ENCODE measurements around the gene ARID1B. TPM values are rescaled to one million over a fixed set of nuclear protein-coding genes. Genes with fewer than 3 reads are reported as not detected.

ARID1B gene
- total RNA-seq, 1 donor from 2014 or later: 97.2 TPM

DNA sequence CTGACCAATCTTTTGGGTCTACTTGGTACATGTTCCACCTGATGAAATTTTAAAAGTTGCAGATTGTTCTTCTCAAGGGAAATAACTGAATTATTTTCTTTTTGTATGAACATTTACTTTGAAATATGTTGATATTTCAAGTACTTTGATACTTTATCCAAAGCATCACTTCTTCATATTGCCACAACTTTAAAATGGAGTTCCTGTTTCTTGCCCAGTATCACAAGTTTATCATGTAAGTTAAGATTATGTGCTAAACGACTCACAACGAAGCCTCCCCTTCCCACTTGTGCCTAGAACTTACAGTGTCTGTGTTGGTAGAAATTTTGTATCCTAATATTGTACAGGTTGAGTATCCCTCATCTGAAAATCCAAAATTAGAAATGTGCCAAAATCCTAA is 108.4 kb downstream of the ARID1B start:
- H3K4me1 Mint-ChIP-seq (ENCODE audit: unreplicated experiment): peaks cover 66% of the 10 kb centered on the region
- no peak overlapping the region for H3K4me3 Mint-ChIP-seq
- no peak for TF ChIP-seq CTCF (conservative IDR thresholded peaks at IDR 0.05)
- no peaks in the 10 kb centered on the region for H3K36me3 Mint-ChIP-seq
- no peaks in the 10 kb centered on the region for H3K9me3 Mint-ChIP-seq
- no peaks in the 10 kb centered on the region for H3K27me3 Mint-ChIP-seq
- no peak overlapping the region for H3K27ac Mint-ChIP-seq
- DNase-seq (ENCODE audit: extremely low spot score, unreplicated experiment): no peak

- Mint-ChIP-seq H3K9me3 (no peaks in the 10 kb centered on the region), H3K27me3 (no peaks in the 10 kb centered on the region), H3K4me1 (ENCODE audit: unreplicated experiment) (peaks cover 68% of the 10 kb centered on the region), H3K27ac (no peak overlapping the region), H3K36me3 (no peaks in the 10 kb centered on the region), H3K4me3 (no peak overlapping the region)
- DNase-seq (ENCODE audit: extremely low spot score, unreplicated experiment): no peak
- no peak for TF ChIP-seq CTCF (conservative IDR thresholded peaks at IDR 0.05)
Measured at GRCh38 chr6:156886409-156886808, 109.2 kb downstream of the ARID1B start.

DNA sequence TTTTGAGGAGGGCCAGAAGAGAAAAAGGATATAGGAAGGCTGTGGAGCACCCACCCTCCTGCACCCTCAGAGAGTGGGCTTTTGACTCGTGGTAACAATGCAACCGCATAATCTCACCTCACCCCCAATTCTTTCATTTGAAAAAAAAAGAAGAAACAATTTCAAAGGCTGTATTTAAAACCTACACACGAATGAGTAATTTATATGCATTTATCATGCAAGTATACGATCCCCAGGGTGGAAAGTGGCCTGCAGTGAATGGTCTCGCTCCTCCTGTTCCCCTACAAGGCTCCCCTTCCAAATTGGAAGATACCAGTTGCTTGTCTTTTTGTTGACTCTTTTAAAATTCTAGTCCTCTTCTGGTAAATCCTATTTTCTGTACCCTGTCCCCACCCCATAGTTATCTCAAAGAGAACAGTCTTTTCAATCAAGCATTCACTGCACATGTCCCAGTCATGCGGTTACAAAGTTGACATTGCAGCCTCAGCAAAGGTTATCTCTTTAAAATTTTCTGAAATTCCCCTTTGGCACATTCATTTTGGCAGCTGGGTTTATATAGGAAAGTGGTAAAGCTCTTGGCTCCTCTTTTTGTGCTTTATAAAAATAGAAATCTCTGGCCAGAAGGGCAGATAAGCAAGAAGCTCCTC is 110.6 kb downstream of the ARID1B start:
- Mint-ChIP-seq H3K4me3 (no peak overlapping the region), H3K9me3 (no peaks in the 10 kb centered on the region), H3K36me3 (no peaks in the 10 kb centered on the region), H3K27me3 (no peaks in the 10 kb centered on the region), H3K4me1 (ENCODE audit: unreplicated experiment) (peaks cover 57% of the 10 kb centered on the region), H3K27ac (no peak overlapping the region)
- TF ChIP-seq CTCF (conservative IDR thresholded peaks at IDR 0.05): no peak
- DNase-seq (ENCODE audit: extremely low spot score, unreplicated experiment): no peak

GRCh38 chr6:156889469-156889868 is 112.3 kb downstream of the ARID1B start:
- DNase-seq (ENCODE audit: extremely low spot score, unreplicated experiment): no peak
- H3K9me3 Mint-ChIP-seq: no peaks in the 10 kb centered on the region
- TF ChIP-seq CTCF (conservative IDR thresholded peaks at IDR 0.05): no peak
- no peak overlapping the region for H3K4me3 Mint-ChIP-seq
- H3K27ac Mint-ChIP-seq: no peak overlapping the region
- H3K36me3 Mint-ChIP-seq: no peaks in the 10 kb centered on the region
- H3K27me3 Mint-ChIP-seq: no peaks in the 10 kb centered on the region
- H3K4me1 Mint-ChIP-seq (ENCODE audit: unreplicated experiment): peaks cover 41% of the 10 kb centered on the region

- H3K27ac Mint-ChIP-seq: no peak overlapping the region
- no peak for TF ChIP-seq CTCF (conservative IDR thresholded peaks at IDR 0.05)
- H3K4me1 Mint-ChIP-seq (ENCODE audit: unreplicated experiment): peaks cover 41% of the 10 kb centered on the region
- no peaks in the 10 kb centered on the region for H3K9me3 Mint-ChIP-seq
- H3K36me3 Mint-ChIP-seq: no peaks in the 10 kb centered on the region
- H3K4me3 Mint-ChIP-seq: no peak overlapping the region
- H3K27me3 Mint-ChIP-seq: no peaks in the 10 kb centered on the region
- no peak for DNase-seq (ENCODE audit: extremely low spot score, unreplicated experiment)
Measured at GRCh38 chr6:156889986-156890385, 112.8 kb downstream of the ARID1B start.
